IPS-11a (cell line): Measurements from ENCODE around the gene DNPH1.

Source experiments
- H3K4me3 ChIP-seq: one replicate; pipeline ENCODE4 v1.5.1; 2013; ENCODE audit warnings: low read depth, low read length, control low read depth

Gene DNPH1

DNA sequence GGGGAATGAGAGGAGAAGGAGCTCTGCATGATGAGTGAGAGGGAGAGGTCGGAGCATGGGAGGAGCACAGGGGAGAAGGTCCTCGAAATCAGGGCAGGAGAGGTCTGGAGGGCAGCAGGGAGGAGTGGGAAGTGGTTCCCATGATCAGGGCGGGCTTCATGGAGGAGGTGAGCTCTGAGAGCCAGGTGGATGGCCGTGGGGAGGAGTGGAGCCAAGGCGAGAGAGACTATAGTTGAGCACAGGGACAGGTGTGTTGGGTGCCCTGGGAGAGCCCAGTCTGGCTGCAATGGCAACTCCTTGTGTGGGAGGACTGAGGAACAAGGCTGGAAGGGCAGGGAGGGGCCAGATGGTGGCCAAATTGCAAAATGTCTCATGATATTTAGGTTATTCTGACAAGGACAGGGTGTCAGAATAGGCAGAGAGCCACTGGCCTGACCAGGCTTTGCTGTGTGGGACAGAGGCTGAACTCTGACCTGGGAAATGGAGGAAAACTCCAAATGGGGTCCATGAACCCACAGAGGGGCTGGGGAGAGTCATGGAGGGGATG lies 35.4 kb upstream of the DNPH1 start:
- H3K4me3 ChIP-seq = no peak overlapping the region

DNA sequence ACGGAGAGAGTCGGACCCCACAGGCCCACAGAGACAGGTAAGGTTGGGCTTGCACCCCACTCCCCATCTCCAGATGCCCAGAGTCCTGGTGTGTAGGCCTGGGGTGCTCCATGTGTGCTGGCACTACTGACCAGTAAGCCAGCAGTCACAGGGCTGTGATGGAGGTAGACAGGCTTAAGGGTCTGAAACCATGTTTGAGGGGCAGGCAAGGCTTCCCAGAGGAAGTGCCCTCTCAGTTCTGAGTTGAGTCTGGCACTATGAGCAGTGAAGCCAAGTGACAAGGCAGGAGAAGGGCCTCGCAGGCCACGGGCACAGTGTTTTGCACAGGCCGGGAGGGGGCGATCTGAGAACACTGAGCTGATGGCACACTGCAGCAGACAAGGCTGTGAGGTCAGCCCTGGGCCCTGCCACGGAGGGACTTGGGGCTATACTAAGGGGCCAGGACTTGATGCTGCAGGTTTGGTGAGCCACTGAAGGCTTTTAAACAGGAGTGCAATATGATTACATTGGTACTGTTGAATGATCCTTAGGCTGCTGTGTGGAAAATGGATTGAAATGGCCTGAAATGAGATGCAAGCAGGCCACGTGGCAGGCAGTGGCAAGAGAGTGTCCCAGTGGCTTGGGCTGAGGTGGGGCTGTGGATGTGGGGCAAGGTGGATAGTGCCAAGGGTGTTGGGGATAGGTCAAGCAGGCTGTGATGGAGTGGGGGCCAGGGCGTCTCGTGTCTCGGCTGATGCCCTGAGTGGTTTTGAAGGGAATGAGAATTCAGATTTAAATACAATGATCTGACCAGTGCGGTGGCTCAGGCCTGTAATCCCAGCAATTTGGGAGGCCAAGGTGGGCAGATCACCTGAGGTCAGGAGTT lies 34.3 kb upstream of the DNPH1 start:
- H3K4me3 ChIP-seq = no peak overlapping the region

GRCh38 chr6:43262780-43263313 lies 33.6 kb upstream of the DNPH1 start:
- no peak overlapping the region for H3K4me3 ChIP-seq

DNA sequence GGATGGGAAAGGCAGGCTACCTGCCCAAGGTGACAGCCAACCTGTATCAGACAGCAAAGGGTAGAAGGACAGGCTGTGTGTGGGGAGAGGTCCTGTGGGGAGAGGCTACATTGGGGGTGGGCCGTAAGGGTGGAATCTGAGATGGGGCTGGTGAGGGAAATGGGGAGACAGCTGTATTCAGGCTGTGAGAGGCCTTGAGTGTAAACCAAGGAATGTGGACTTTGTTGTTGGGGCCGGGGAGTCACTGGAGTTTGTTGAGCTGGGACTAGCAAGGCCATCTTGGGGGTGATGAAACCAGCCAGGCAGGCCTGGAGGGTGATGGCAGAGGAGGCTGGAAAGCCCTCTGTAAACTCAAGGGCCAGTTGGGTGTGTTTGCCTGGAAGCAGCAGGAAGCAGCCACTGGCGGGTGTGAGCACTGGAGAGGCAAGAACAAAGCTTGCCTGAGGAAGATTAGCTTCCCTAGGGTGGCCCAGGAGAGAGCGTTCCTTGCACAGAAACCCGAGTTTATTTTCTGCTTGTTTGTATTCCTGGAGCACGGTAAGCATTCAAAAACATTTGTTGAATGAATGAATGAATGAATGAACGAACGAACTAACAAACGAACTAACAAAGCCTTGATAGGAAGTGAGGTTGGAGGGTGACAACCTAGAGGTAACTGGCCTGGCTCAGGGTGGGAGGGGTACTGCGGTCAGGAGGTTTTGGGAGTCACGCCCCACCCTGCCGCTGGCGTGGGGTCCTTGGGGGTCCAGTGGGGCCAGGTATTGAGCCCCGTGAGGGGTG lies 32.9 kb upstream of the DNPH1 start:
- no peak overlapping the region for H3K4me3 ChIP-seq

- no peak overlapping the region for H3K4me3 ChIP-seq
Measured at GRCh38 chr6:43261198-43261597, 31.9 kb upstream of the DNPH1 start.

DNA sequence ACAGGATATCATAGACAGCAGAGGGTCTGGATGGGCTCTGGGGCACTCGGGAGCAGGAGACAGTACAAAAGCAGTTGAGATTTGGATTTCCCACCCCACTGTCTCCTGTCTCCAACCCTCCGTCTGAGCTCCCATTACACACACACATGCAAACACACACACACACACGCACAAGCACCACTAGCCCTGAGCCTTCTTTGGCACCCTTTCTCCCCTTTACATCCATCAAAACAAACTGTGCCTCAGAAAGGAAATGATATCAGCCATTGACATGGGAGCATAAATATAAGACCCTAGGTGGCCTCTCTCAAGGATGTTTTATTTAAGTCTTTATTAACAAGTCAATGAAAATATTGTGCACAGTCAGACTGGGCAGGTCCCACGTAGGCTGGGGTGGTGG lies 31.5 kb upstream of the DNPH1 start:
- H3K4me3 ChIP-seq = no peak overlapping the region

GRCh38 chr6:43258807-43259686 lies 29.8 kb upstream of the DNPH1 start:
- H3K4me3 ChIP-seq = no peak overlapping the region

DNA sequence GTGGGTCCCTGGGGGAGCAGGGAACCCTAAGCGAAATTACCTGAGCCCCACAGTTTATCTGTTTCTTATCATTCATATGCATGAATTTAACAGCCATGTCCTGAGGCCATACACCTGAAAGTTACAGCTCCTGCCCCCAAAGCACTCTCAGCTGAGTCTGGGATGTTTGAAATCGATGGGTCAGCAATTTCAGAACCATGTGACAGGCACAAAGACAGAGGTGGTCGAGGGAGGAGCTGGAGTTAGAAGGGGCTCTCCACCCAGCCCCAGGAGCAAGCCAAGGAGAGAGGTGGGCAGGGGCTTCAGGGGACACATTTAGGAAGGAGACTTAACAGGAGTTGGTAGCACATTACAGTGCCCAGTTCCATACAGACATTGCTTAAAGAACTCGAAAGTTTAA lies 28.9 kb upstream of the DNPH1 start:
- H3K4me3 ChIP-seq = no peak overlapping the region

GRCh38 chr6:43257367-43258145 lies 28.3 kb upstream of the DNPH1 start:
- no peak overlapping the region for H3K4me3 ChIP-seq

DNA sequence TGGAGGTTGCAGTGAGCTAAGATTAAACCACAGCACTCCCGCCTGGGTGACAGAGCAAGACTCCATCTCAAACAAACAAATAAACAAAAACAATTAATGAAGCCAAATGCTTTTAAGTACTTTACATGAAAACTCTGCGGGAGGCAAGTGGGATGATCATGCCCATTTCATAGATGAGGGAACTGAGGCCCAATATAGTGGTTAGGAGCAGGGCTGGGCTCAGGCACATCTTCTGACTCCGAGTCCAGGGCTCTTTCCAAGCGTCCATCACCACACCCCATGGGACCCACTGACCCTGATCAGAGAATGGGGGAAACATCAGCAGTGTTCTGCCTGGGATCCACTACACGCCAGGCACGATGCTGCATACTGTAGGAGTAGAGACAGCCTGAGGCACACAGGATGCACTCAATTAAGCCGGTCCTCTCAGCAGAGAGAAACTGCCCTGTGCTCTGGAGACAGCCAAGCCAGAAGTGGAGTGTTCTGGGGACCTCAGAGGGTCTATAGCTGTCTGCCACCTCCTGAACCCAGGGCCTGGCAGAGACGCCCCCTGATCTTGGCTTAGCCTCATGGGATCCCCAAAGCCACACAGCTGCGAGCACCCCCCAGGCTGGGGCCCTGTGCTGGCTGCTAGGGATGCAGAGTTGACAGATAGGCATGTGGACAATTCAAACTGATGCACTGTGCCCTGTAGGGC lies 27.5 kb upstream of the DNPH1 start:
- no peak overlapping the region for H3K4me3 ChIP-seq

DNA sequence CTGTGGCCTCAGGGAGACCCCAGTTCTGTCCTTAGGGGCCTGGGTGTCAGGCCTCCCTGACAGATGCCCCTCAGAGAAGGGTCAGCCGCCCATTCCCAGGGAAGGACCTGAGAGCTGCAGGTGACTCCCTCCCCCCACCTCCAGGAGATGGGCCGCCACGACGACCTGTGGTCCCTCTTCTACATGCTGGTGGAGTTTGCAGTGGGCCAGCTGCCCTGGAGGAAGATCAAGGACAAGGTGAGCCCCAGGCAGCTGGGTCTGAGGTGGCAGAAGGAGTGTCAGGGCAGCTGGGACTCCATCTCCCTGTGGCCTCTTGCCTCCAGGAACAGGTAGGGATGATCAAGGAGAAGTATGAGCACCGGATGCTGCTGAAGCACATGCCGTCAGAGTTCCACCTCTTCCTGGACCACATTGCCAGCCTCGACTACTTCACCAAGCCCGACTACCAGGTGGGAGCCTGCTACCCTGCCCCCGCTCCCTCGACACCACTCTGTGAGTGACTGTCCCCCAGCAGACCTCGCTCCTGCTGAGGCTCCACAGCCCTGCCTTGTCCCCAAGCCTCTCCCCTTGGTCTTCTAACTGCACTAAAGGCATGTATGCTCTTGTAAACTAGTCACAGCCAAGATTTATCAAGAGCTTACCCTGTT lies 26.2 kb upstream of the DNPH1 start:
- H3K4me3 ChIP-seq = no peak overlapping the region

DNA sequence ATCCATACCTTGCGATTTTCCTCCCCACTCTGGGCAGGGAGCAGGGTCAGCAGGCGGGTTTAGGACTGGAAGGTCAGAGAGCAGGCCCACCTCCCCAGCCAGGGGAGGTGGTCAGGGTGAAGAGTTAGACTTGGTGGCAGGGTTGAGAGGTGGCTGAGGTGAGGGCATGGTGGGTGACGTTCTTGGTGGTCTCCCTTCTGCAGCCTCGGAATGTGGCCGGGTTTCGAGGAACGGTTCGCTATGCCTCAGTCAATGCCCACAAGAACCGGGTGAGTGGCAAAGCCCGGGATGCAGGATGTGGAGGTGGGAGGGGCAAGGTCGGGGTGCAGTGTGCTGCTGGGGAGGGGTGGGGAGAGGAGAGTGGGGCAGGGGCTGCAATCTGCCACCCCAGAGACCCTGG lies 25.6 kb upstream of the DNPH1 start:
- H3K4me3 ChIP-seq = no peak overlapping the region

- H3K4me3 ChIP-seq = no peak overlapping the region
Measured at GRCh38 chr6:43254138-43254817, 25.0 kb upstream of the DNPH1 start.

DNA sequence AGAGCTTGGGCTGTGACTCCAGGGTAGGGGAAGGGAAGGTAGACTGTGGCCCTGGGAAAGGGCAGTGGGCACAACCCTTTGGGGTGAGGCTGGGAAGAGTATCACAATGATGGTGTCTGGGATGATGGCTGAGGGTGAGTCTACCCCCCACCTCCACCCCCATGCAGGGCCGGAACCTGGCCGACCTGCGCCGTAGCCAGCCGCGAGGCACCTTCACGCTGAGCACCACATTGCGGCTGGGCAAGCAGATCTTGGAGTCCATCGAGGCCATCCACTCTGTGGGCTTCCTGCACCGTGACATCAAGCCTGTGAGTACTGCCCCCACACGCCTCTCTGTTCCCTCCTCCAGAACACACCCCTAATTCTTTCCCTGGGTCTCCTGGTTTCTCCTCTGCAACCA lies 24.1 kb upstream of the DNPH1 start:
- H3K4me3 ChIP-seq = no peak overlapping the region

- no peak overlapping the region for H3K4me3 ChIP-seq
Measured at GRCh38 chr6:43250992-43251373, 21.7 kb upstream of the DNPH1 start.

GRCh38 chr6:43248791-43249190 lies 19.5 kb upstream of the DNPH1 start:
- no peak overlapping the region for H3K4me3 ChIP-seq

- peak overlapping the region; percentile 13 for H3K4me3 ChIP-seq
Measured at GRCh38 chr6:43248101-43248500, 18.8 kb upstream of the DNPH1 start.
